KG1 (cell line): ENCODE measurements around the gene BORA.
"Not testable (repeated sequence)": the region's sequence is repeated elsewhere in the genome, so short reads cannot be mapped to it uniquely, and the experiment has no call there.

Experiments used
- DNase-seq: peaks from one replicate; lab custom pipeline; 2025; lab: John Stamatoyannopoulos, UW

BORA gene

GRCh38 chr13:72763411-72763810, 35.7 kb downstream of the BORA start:
- DNase-seq = no peak

GRCh38 chr13:72774019-72774418, 46.3 kb downstream of the BORA start:
- DNase-seq = no peak

- DNase-seq = peak; percentile 93
Observed at GRCh38 chr13:72781451-72782439, 54.0 kb downstream of the BORA start, which contains the start of the genes DIS3 and PIBF1. Gene DIS3 (minus strand): TSS chr13:72781900. CDS start chr13:72781832, 68 bp downstream. Gene PIBF1 (plus strand): TSS chr13:72782133. CDS start chr13:72783470, 1,337 bp downstream.

GRCh38 chr13:72782717-72783116, 55.0 kb downstream of the BORA start:
- DNase-seq = no peak

- DNase-seq = not testable (repeated sequence)
Observed at GRCh38 chr13:72784679-72785078, 57.0 kb downstream of the BORA start.

- DNase-seq = no peak
Observed at GRCh38 chr13:72788831-72789230, 61.1 kb downstream of the BORA start.

- no peak for DNase-seq
Observed at GRCh38 chr13:72792640-72793039, 64.9 kb downstream of the BORA start.

- no peak for DNase-seq
Observed at GRCh38 chr13:72798817-72799216, 71.1 kb downstream of the BORA start.

GRCh38 chr13:72804301-72804700, 76.6 kb downstream of the BORA start:
- no peak for DNase-seq
